Measurements from ENCODE around the gene MAPT. TPM values are rescaled to one million over a fixed set of nuclear protein-coding genes. Genes with fewer than 3 reads are reported as not detected.

The MAPT gene
- polyA plus RNA-seq, 1 experiment, result 0.16 TPM

- H3K36me3 ChIP-seq (ENCODE audit: control insufficient read depth, insufficient read depth, low read length), result no peaks in the 10 kb centered on the region
- CTCF ChIA-PET, result no interaction called here
- no peak overlapping the region for H3K4me3 ChIP-seq (ENCODE audit: low read depth, low read length)
- POLR2A ChIA-PET, result no interaction called here
- TF ChIP-seq, protein P1, sequence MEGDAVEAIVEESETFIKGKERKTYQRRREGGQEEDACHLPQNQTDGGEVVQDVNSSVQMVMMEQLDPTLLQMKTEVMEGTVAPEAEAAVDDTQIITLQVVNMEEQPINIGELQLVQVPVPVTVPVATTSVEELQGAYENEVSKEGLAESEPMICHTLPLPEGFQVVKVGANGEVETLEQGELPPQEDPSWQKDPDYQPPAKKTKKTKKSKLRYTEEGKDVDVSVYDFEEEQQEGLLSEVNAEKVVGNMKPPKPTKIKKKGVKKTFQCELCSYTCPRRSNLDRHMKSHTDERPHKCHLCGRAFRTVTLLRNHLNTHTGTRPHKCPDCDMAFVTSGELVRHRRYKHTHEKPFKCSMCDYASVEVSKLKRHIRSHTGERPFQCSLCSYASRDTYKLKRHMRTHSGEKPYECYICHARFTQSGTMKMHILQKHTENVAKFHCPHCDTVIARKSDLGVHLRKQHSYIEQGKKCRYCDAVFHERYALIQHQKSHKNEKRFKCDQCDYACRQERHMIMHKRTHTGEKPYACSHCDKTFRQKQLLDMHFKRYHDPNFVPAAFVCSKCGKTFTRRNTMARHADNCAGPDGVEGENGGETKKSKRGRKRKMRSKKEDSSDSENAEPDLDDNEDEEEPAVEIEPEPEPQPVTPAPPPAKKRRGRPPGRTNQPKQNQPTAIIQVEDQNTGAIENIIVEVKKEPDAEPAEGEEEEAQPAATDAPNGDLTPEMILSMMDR (IDR thresholded peaks at IDR 0.05; ENCODE audit: insufficient read depth, low read depth, low read length), result no peak
- DNase-seq (ENCODE audit: low read depth), result no peak
- H3K27me3 ChIP-seq (ENCODE audit: control insufficient read depth, insufficient read depth, low read length), result peaks cover 5% of the 10 kb centered on the region
Observed at GRCh38 chr17:45976391-45976754, 82.0 kb downstream of the MAPT start.

DNA sequence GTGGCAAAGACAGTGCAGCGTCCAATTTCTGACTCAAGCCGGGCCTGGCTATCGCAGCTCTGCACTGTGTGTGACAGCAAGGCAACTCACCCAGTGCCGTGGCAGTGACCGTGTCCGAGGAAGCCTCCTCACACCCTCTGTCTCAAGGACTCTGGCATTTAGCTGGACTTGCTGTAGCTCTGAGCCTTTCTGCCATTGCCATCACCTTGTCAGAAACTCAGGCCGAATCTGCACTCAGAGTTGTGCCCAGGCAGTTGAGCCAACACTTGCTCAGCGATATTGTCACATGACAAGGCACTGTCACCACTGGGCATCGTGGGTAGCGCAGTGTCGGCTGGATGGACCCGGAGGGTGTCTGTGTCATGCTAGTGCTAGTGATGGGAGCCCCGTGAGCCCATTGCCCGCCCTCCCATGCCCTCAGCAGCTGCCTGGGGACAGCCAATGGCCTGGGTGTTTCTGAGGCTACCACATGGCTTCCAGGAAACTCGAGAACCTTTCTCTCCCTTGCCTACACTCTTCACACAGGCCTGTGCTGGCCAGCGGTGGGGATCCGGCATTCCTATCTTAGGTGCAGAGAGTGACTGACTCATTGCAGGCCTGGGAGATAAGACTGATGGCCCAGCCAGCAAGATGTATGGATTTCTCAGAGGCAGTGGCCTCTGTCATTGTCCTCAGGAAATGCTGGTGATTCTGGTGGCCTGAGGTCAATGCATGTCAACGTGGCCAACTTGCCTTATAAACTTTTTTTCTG, 82.6 kb downstream of the MAPT start:
- no peak for DNase-seq (ENCODE audit: low read depth)
- TF ChIP-seq, protein P1 (IDR thresholded peaks at IDR 0.05; ENCODE audit: insufficient read depth, low read depth, low read length), result no peak
- CTCF ChIA-PET, result no interaction called here

DNA sequence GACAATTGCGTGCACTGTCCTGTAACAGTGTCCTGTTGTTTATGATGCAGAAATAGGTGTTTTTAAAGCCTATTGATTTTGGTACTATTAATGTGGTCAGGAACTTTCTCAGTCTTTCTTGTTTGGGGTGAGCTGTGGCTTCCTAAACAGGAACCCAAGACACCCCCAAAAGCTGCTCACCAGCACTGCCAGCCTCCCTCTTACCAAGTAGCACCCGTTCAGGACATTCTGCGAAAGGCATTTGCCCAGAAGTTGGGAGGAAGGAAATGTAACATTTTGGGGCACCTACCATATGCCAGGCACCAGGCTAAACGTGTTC, 83.1 kb downstream of the MAPT start:
- no peaks in the 10 kb centered on the region for H3K36me3 ChIP-seq (ENCODE audit: control insufficient read depth, insufficient read depth, low read length)
- H3K27me3 ChIP-seq (ENCODE audit: control insufficient read depth, insufficient read depth, low read length), result peaks cover 3% of the 10 kb centered on the region
- CTCF ChIA-PET, result interaction anchor here (1.2 kb wide), 1 partner anchor 28 kb away, joined by 6 read pairs; no protein-coding TSS in a partner anchor
- H3K4me3 ChIP-seq (ENCODE audit: low read depth, low read length), result no peak overlapping the region
- DNase-seq (ENCODE audit: low read depth), result no peak
- TF ChIP-seq, protein P1 (IDR thresholded peaks at IDR 0.05; ENCODE audit: insufficient read depth, low read depth, low read length), result no peak
- POLR2A ChIA-PET, result no interaction called here

More for the DNA sequence above, 82.6 kb downstream of the MAPT start:
- POLR2A ChIA-PET, result no interaction called here
- no peak overlapping the region for H3K4me3 ChIP-seq (ENCODE audit: low read depth, low read length)
- peaks cover 4% of the 10 kb centered on the region for H3K27me3 ChIP-seq (ENCODE audit: control insufficient read depth, insufficient read depth, low read length)
- no peaks in the 10 kb centered on the region for H3K36me3 ChIP-seq (ENCODE audit: control insufficient read depth, insufficient read depth, low read length)

DNA sequence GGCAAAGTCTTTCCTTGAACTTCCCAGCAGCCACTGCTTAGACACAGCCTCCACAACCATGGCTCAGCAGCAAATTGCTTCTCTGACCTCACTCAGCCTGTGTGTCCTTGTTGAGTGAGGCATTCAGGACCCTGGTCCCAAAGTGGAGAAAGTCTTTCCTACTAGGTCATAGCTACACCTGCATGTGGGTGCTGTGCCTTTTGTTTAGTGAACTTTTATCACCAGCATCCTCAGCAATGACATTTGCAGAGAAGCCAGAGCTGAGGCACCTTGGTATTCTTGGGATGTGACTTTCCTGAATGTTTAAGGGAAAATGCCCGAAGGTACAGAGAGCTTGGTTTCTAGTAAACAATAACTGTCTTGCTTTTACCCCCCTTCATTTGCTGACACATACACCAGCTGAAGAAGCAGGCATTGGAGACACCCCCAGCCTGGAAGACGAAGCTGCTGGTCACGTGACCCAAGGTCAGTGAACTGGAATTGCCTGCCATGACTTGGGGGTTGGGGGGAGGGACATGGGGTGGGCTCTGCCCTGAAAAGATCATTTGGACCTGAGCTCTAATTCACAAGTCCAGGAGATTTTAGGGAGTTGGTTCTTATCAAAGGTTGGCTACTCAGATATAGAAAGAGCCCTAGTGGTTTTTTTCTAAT, 83.7 kb downstream of the MAPT start:
- Histone ChIP-seq H3K4me3 (ENCODE audit: low read depth, low read length) (no peak overlapping the region), H3K36me3 (ENCODE audit: control insufficient read depth, insufficient read depth, low read length) (no peaks in the 10 kb centered on the region), H3K27me3 (ENCODE audit: control insufficient read depth, insufficient read depth, low read length) (peaks cover 3% of the 10 kb centered on the region)
- TF ChIP-seq, protein P1 (IDR thresholded peaks at IDR 0.05; ENCODE audit: insufficient read depth, low read depth, low read length), result no peak
- CTCF ChIA-PET, result interaction anchor here (1.2 kb wide), 1 partner anchor 29 kb away, joined by 6 read pairs; no protein-coding TSS in a partner anchor
- DNase-seq (ENCODE audit: low read depth), result no peak
- POLR2A ChIA-PET, result no interaction called here

DNA sequence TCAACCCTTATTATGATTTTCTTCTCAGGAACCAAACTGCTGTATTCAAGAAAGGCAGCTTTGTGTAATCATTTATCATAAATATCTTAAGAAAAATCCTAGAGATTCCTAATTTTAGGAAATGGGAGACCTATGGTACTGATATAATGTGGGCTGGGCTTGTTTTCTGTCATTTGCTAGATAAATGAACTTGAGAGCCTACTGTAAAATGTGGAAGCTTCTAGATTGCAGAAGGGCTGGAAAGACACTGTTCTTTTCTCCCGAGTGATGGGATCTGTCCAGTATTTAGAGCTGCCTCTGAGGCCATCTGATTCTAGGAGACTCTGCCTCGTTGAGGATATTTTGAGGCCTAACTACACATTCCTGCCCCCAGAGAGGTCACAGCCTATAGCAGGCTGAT, 84.8 kb downstream of the MAPT start:
- CTCF ChIA-PET, result interaction anchor here (1.1 kb wide), 1 partner anchor 11 kb away, joined by 3 read pairs; no protein-coding TSS in a partner anchor
- POLR2A ChIA-PET, result no interaction called here
- Histone ChIP-seq H3K36me3 (ENCODE audit: control insufficient read depth, insufficient read depth, low read length) (no peaks in the 10 kb centered on the region), H3K4me3 (ENCODE audit: low read depth, low read length) (no peak overlapping the region), H3K27me3 (ENCODE audit: control insufficient read depth, insufficient read depth, low read length) (no peaks in the 10 kb centered on the region; the same call in 1 of the 2 replicates)
- DNase-seq (ENCODE audit: low read depth), result no peak
- TF ChIP-seq, protein P1 (IDR thresholded peaks at IDR 0.05; ENCODE audit: insufficient read depth, low read depth, low read length), result no peak
